ENCODE measurements around the gene DIS3L. TPM values are rescaled to one million over a fixed set of nuclear protein-coding genes. Genes with fewer than 3 reads are reported as not detected.

DIS3L gene
- 18.8 and 24.2 TPM in 2 replicates for total RNA-seq

GRCh38 chr15:66293419-66294156 lies at the start of gene DIS3L:
Gene DIS3L (plus strand): TSS chr15:66293568. CDS start chr15:66293597, 29 bp downstream.

DNA sequence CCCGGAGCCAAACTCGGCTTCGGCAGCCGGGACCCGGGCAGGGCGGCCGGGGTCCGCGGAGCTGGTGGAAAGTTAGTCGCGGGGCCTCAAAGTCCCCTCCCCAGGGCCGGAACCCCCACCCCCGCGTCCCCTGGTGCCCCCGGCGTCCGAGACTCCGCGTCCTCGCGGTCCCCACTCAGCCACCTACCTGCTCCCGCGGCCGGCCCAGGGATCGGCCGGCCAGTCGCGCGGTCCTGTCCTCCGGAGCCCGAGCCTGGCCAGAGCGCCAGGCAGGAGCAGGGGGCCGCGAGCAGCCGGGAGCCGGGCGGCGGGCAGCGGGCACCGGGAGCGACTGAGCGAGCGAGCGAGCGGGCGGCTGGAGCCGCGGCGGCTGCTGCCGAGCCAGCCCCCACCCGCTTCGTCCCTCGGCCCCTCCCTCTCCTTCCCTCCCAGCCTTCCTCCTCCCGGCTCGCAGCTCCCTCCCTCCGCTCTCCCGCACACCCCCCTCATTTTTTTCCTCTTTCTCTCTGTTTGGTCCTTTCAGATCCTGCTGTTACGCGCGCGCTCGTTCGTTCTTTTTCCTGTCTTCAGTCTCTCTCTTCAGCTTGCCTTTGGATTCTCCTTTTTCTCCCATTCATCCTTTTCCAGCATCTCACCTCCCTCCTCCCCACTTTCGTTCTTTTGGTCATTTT lies 39.8 kb upstream of the DIS3L start, which contains the start of gene MEGF11:
MEGF11 (minus strand) TSS at position 333 of the 671 bp plus-strand sequence. CDS start 125,347 bp downstream, outside the sequence.

GRCh38 chr15:66356359-66357236 lies 63.2 kb downstream of the DIS3L start, which contains the start of gene TIPIN:
Gene TIPIN (minus strand): TSS chr15:66356685. CDS start chr15:66352947, 3,738 bp downstream.

Other genes starting within 250 kb of the DIS3L start
- gene MEGF11, start 39.8 kb upstream of the DIS3L start, total RNA-seq: not detected in 2 replicates
- 13.6 and 22.6 TPM in 2 replicates for gene TIPIN, start 63.1 kb downstream of the DIS3L start, total RNA-seq
- gene MAP2K1, start 93.3 kb downstream of the DIS3L start, total RNA-seq: 38.0 and 44.2 TPM in 2 replicates
- gene SNAPC5, start 204.2 kb downstream of the DIS3L start, total RNA-seq: 23.1 and 48.8 TPM in 2 replicates
- 2,214 and 4,516 TPM in 2 replicates for gene RPL4, start 211.3 kb downstream of the DIS3L start, total RNA-seq
- 32.8 and 37.4 TPM in 2 replicates for gene ZWILCH, start 211.8 kb downstream of the DIS3L start, total RNA-seq